Left lung (tissue), 10 donors: ENCODE data around the gene AATF. TPM values are rescaled to one million over a fixed set of nuclear protein-coding genes. Genes with fewer than 3 reads are reported as not detected.

ENCODE experiments used
- ATAC-seq: fragments of 200-7000 bp; cut with Tn5 transposase; one replicate; pipeline ENCODE4 v1.9.1; 2020; ENCODE audit warnings: moderate library complexity
- DNase-seq, 4 donors: peaks; one replicate each; pipeline ENCODE4 v3.0.0-alpha.2; 2013 to 2020
- H3K27ac ChIP-seq, 2 donors: fragments of 200-600 bp; sonication (generic) in 1 of 2; one replicate each; pipeline versions ENCODE4 v1.5.0 to v1.8.0; 2020 to 2021
- H3K27me3 ChIP-seq, 2 donors: fragments of 200-600 bp; sonication (generic) in 1 of 2; one replicate each; pipeline versions ENCODE4 v1.5.0 to v1.8.0; 2020 to 2021
- H3K36me3 ChIP-seq, 2 donors: fragments of 200-600 bp; sonication (generic) in 1 of 2; one replicate each; pipeline versions ENCODE4 v1.5.0 to v1.8.0; 2020 to 2021
- H3K4me1 ChIP-seq, 2 donors: fragments of 200-600 bp; one replicate each; pipeline ENCODE4 v1.8.0; 2021
- H3K4me3 ChIP-seq, 2 donors: fragments of 200-600 bp; sonication (generic) in 1 of 2; one replicate each; pipeline versions ENCODE4 v1.5.0 to v1.8.0; 2020 to 2021; ENCODE audit warnings: mild to moderate bottlenecking in 1 of 2
- H3K9me3 ChIP-seq, 2 donors: fragments of 200-600 bp; sonication (generic) in 1 of 2; one replicate each; pipeline versions ENCODE4 v1.5.0 to v1.8.0; 2020 to 2021
- CTCF ChIP-seq, 2 donors: fragments of 200-600 bp; sonication (generic) in 1 of 2; IDR thresholded peaks; one replicate each; pipeline versions ENCODE4 v1.5.0 to v1.8.0; 2021; ENCODE audit warnings: antibody characterized with exemption in 2 of 2
- intact Hi-C, 2 donors: fragments of 100-400 bp; cut with DNase I; formaldehyde crosslinking; loops; one replicate each; pipeline versions ENCODE4 v1.11.2 to v1.14.2; 2022
- polyA plus RNA-seq, 6 donors: library from polyadenylated mRNA; unstranded; fragments of 120-200 nt; gene quantifications; one replicate each; pipeline ENCODE4 v1.2.1, GENCODE V29; 2013; ENCODE audit not compliant: insufficient read length in 6 of 6
- total RNA-seq, 2 donors: library from RNA; stranded (reverse); fragmentation: NEBNext Ultra II Directional; extraction: Animal tissue kit (Norgen Biotek cat#: 25700); gene quantifications; one replicate each; pipeline ENCODE4 v1.2.1, GENCODE V29; 2021
- donor health status: DM: no; HTN: yes; CAD: no.
- donor health status: DM: no; HTN: no; CAD: no.

Gene AATF
- total and polyA plus RNA-seq, 8 donors: 31.6 to 42.4 (median 37.8) TPM

DNA sequence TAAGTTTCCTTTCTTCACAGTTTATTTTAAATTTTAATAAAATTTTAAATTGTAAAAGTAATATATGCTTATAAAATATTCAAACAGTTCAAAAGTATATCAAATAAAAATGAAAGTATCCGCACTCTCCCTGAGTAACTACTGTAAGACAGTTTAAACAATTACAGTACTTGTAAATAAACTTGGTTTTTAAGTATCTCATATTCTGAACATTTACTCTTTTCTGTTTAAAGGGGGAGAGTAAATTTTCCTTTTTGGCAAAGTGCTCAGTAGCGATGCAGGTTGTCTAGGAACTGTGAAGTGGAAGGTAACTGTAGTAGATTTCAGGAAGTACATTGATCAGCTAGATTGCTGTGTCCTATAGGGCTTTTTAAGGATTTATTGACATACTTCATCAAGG lies 28.8 kb downstream of the AATF start:
- intact Hi-C loops: no loop called here
- ATAC-seq: peak; percentile 33
- no peak for DNase-seq

DNA sequence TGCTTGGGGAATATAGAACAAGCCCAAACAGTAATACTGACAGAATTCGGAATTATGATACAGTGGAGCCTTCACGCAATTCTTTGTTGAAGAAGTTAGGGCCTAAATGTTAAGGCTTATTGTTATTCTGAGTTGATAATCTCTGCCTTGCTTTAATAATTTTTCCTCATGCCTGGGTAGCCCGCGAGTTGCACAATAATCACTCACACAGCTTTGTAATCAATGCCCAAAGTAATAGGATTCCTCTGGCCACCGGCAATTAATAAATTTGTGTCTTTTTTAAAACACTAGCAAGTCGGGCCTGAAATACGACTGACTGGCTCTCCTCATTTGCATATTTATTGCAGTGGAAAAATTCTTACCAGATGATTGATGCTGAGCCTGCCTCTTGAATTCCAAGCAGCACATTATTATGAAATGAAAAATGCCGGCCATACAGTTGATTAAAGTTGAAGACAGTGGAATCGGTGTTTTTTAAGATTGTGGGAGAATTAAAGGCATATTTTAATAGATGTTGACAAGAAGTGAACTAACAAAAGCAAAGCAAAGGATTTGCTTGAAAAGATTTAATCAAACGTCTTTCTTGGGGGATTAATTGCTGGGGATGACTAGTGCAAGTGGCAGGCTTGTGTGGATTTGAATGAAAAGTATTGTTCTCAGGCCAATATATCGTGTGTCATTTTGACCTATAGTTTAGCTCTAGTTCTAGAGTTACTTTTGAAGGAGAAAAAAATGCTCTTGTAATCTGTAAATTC lies 30.2 kb downstream of the AATF start:
- no peak for ATAC-seq
- Histone ChIP-seq H3K4me3 (no peak overlapping the region), H3K36me3 (no peaks in the 10 kb centered on the region)

More for the DNA sequence above, 28.8 kb downstream of the AATF start:
- Histone ChIP-seq H3K36me3 (no peaks in the 10 kb centered on the region), H3K4me3 (no peak overlapping the region), H3K27ac (no peak overlapping the region), H3K27me3 (no peaks in the 10 kb centered on the region), H3K9me3 (no peaks in the 10 kb centered on the region), H3K4me1 (no peaks in the 10 kb centered on the region)
- TF ChIP-seq CTCF (IDR thresholded peaks at IDR 0.05): no peak

GRCh38 chr17:36979565-36979941 lies 30.8 kb downstream of the AATF start:
- ATAC-seq: no peak
- TF ChIP-seq CTCF (IDR thresholded peaks at IDR 0.05): no peak
- Histone ChIP-seq H3K27ac (no peak overlapping the region), H3K4me1 (no peaks in the 10 kb centered on the region), H3K27me3 (no peaks in the 10 kb centered on the region), H3K4me3 (no peak overlapping the region), H3K9me3 (no peaks in the 10 kb centered on the region), H3K36me3 (peaks cover 0 to 4% of the 10 kb centered on the region in 2 donors)
- intact Hi-C loops: no loop called here
- DNase-seq: peak in 1 of 4 donors; percentile 7

More for the DNA sequence above, 30.2 kb downstream of the AATF start:
- no peak for TF ChIP-seq CTCF (IDR thresholded peaks at IDR 0.05)
- no peaks in the 10 kb centered on the region for H3K27me3 ChIP-seq
- intact Hi-C loops: no loop called here
- H3K9me3 ChIP-seq: no peaks in the 10 kb centered on the region
- H3K27ac ChIP-seq: no peak overlapping the region
- no peaks in the 10 kb centered on the region for H3K4me1 ChIP-seq
- DNase-seq: no peak

GRCh38 chr17:36980280-36980761 lies 31.6 kb downstream of the AATF start:
- no peak overlapping the region for H3K4me3 ChIP-seq
- TF ChIP-seq CTCF (IDR thresholded peaks at IDR 0.05): no peak
- intact Hi-C loops: no loop called here
- peaks cover 0 to 12% of the 10 kb centered on the region in 2 donors for H3K36me3 ChIP-seq
- peak in 1 of 4 donors; percentile 21 for DNase-seq
- no peak overlapping the region for H3K27ac ChIP-seq
- H3K9me3 ChIP-seq: no peaks in the 10 kb centered on the region
- ATAC-seq: no peak
- no peaks in the 10 kb centered on the region for H3K4me1 ChIP-seq
- H3K27me3 ChIP-seq: no peaks in the 10 kb centered on the region

DNA sequence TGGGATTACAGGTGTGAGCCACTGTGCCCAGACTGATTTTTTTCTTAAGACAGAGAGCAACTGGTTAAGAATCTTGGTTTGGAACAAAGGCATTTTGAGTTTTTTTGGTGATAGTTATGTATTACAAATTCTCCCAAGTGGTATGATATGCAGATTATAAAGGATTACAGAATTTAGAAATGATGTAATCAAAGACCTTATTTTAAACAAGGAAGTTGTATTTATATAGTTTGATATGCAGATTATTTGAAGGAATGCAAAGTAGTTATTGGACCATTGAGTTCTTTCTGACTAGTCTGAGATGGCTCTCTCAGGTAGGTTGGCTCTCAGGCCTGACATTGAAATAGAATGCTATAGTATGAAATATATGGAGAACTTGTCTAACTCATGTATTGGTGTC lies 34.9 kb downstream of the AATF start:
- no peak for TF ChIP-seq CTCF (IDR thresholded peaks at IDR 0.05)
- no peak for ATAC-seq
- Histone ChIP-seq H3K4me3 (no peak overlapping the region), H3K9me3 (no peaks in the 10 kb centered on the region), H3K4me1 (no peaks in the 10 kb centered on the region), H3K27me3 (no peaks in the 10 kb centered on the region), H3K36me3 (peaks cover 0 to 42% of the 10 kb centered on the region in 2 donors), H3K27ac (no peak overlapping the region)
- DNase-seq: no peak
- intact Hi-C loops: no loop called here
